ENCODE measurements around the gene MSH3.

- TF ChIP-seq CTCF (optimal IDR thresholded peaks at IDR 0.05 in 1 of 3, IDR thresholded peaks at IDR 0.05 in 1 of 3, conservative IDR thresholded peaks at IDR 0.05 in 1 of 3; ENCODE audit: extremely low read depth in 1 of 3, insufficient read depth in 2 of 3, low read length in 3 of 3) (no peak), EZH2 (IDR thresholded peaks at IDR 0.05; ENCODE audit: low read length) (no peak)
These were observed 22.3 kb downstream of the MSH3 start for GRCh38 chr5:80676706-80677105.

Measured in keratinocyte (primary cell).